EH (cell line): ENCODE data around the gene CCNJL.
"Not testable (repeated sequence)": the region's sequence is repeated elsewhere in the genome, so short reads cannot be mapped to it uniquely, and the experiment has no call there.

Source experiments
- DNase-seq: peaks from one replicate; pipeline ENCODE4 v3.0.0-alpha.2; 2015; ENCODE audit warnings: low read depth

Gene CCNJL

DNA sequence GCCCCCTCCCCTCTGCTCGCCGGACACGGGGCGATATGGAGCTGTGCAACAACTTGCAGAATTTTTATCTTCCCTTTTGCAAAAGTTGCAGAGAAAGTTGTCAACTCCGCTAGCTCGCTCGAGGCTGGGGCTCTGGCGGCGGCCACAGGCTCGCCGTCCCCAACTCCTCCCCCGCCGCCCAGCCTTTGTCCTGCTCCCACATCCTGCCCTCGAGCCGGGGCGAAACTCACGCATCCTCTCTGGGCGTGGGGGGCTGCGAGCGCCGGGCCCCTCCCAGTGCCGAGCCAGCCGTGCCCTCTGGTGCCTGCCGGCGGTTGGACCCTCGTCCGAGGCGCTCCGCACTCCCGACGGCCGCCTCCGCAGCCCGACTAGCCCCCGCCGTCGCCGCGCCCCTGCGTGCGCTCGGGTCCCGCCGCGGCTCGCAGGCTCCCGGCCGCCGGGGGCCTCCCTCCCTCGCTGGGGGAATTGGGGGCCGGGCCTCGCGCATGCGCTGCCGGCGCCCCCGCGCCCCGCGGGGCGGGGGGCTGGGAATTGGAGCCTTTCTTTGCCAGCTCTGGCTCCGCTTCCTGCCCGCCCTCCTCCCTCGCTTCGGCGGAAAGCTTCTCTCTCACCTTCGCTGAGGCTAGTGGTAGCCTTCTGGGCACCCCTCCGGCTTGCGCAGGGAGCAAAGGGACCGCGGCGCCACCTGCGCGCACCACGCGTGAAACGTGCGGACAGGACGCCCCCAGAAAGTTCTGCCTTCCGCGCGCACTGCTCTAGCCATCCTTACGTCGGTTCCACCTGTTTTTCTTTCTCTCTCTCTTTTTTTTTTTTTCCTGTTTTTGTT lies at the start of gene CCNJL:
Gene CCNJL (minus strand): TSS at position 431 of the 826 bp plus-strand sequence. CDS start 641 bp downstream, outside the sequence.
- DNase-seq, result peak; percentile 56

DNA sequence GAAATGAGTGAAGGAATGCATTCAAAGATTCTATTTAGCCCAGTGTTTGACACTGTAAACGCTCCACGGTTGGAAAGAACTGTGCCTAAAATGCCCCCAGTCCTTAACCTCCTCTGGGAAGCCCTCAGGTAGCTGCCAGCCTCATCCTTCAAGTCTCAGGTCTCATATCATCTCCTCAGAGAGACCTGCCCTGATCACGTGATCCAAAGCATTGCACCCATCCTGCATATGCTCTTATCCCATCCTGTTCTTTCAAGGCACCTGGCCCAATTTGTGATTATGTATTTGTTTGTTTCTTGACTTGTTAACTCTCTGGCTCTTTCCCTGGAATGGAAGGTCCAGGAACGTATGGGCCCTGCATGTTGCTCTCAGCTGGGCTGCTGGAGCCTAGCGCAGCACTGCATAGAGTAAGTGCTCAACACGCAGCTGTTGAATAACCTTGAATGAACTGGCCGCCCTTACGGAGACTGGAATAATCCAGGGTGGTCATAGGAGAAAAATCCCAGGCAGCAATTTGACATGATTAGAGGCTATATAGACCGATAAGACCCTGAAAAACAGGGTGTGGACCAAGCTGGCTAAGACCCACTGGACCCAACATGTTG lies 49.4 kb upstream of the CCNJL start:
- DNase-seq, result no peak

GRCh38 chr5:160360310-160360709 lies 47.9 kb upstream of the CCNJL start:
- DNase-seq, result no peak

DNA sequence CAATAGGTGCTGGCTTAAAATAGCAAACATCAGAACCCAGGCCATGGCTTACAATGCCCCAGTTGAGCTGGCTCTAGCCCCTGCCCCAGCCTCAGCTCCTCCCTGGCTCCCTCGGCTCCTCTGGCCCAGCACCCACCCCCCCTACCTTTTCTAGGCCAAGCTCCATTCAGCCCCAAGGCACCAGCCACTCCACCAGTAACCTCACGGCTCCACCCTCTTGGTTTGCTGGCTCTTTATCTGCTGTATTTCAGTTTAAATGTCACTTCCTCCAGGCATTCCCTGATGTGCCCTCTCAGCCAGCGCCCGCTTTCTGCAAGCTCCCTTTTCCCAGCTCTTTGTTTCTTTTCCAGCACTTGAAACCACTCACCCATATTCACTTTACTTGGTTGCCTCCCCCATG lies 47.5 kb upstream of the CCNJL start:
- DNase-seq, result no peak

GRCh38 chr5:160359242-160359641 lies 46.9 kb upstream of the CCNJL start:
- no peak for DNase-seq

DNA sequence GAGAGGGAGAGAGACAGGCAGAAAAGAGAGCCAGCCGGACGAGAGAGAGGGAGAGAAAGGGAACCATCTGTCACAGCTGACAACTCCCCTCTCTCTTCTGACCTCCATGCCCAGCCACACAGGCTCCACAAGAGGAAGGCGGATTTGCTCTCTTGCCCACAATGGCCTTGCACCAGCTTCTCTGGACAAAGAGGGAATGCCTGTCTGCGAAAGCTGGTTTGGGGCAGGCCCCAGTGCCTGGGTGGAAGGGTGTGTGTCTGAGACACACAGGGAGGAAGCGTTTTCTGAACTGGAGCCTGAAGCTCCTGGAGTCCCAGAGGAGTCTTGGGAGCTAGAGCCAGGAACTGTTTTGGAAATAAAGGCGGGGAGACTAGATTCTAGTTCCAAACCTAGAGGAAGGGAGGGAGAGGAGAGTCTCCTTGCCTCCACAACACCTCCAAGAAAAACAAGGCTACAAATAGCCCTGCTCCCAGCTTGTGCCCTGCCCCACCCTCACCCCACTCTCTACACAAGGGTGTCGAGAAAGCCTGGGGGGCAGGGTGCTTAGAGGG lies 45.6 kb upstream of the CCNJL start:
- DNase-seq, result no peak

DNA sequence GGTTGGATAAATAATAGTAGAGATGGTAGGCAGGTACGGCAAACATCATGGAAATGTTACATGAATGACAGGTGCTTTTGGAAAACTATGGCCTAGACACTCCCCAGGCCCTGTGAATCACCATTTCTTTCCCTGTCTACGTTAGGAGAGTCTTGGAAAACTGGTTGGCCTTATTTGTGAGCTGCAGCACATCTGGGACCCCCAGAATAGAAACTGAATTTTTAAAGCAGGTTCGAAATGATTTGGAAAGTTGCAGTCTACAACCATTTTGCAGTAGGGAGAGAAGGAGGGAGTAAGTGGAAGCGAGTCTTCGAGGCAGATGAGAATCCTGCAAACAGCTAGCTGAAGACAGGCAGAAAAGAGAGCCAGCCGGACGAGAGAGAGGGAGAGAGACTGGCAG lies 45.0 kb upstream of the CCNJL start:
- no peak for DNase-seq

- no peak for DNase-seq
These were observed 44.4 kb upstream of the CCNJL start for GRCh38 chr5:160356550-160357347.

GRCh38 chr5:160354666-160355065 lies 42.3 kb upstream of the CCNJL start:
- no peak for DNase-seq

DNA sequence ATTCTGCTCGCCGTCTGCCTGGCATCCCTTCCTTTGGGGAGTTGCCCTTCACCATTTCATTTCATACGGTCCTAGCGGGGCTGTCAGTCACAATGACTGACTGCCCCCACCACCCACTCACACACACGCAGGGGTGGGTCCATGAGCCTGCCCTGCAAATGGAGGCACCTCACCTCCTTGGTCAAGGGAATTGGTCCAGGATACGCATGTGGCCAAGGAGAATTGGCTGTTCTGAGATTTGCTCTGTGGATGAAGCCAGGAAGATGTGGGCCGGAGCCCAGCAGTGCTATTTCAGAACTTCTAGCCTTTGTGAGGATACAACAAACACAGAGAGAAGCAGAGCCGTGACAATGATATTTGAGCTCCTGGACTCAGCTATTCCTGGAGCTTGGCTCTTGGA lies 41.0 kb upstream of the CCNJL start:
- DNase-seq, result no peak

DNA sequence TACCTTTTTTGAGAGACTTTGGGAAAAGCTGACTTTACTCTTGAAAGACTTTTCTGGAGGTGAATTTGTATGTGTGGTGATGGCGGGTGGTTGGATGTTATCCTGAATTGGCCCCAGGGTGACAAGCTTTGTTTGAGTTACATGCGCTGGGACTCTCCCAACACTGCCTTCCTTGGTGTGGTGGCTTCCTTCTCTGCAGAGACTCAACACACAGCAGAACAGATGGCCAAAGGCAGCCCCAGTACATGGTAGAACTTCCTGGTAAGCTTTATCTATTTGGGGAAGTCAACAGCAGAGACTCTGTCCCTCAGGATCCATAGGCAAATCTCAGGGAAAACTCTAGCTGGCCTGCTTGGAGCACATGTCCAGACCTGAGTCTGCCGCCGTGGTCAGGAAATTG lies 39.9 kb upstream of the CCNJL start:
- DNase-seq, result no peak

DNA sequence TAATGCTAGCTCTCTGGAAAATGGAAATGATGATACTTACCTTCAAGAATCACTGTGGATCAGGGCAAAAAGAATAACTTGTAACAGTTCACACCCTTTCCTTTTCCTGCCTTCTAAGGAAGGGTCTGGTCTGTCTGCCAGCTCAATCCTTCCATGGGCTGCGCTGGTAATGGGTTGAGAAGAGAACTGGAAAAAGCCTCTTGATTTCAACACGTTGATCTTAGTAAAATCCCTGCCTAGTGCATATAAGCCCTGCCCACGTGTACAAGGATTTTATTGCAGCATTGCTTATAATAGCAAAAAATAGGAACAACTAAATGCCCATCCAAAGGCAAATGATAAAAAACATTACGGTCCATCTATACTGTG lies 37.6 kb upstream of the CCNJL start:
- DNase-seq, result no peak

- DNase-seq, result no peak
These were observed 37.0 kb upstream of the CCNJL start for GRCh38 chr5:160349249-160349934.

DNA sequence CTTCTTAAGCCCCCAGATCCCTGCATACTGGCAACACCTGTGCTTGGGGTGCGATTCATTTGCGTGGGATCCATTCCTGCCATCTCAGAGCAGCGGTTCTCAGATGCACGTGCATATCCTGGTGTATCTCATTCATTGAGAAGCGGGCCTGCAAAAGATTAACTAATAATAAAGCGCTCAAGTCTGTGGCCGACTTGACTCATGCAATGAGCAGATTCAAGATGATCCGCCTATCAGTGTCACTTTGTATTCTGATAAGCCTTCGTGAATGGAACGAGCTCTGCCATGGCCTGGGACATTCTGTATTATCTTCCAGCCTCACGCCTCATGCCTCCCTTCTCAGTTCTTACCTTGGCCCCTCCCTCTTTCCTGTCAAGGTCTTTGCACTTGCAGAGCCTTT lies 35.7 kb upstream of the CCNJL start:
- no peak for DNase-seq

DNA sequence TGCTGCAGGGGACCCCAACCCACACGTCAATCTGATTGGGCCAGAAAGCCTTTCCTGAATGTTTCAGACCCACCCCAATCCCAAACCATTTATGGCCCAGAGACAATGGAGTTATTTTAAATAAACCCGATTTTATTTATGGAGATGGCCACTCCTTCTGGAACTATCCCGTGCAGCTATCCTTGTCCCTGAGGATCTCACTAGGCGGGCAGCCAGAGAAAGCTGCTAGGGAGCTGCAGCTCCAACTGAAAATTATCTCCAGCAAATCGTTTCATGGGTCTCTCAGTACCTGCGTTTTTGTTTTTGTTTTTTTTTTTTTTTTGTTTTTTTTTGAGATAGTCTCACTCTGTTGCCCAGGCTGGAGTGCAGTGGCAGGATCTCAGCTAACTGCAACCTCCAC lies 35.1 kb upstream of the CCNJL start:
- DNase-seq, result no peak

DNA sequence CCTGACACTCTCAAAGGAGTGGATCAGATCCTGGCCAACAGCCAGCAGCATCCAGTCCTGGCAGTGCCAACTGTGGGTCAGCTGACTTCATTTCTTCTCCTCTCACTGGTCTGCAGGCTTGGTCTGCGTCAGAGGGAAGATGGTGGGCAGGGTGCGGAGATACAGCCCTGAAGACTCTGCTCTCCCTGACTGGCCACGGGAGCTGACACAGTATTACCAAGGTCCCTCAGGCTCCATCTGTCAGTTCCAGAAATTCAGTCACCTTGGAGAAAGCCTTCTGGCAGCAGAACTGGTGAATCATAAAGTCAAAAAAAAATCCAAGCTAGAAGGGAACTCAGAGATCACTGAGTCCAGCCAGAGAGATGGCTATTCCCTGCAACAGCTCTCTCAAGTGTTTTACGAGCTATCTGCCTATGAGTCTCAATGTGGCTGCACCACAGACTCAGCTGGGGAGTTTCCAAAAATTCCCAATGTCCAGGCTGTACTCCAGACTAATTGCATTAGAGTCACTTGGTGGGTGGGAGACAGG lies 30.1 kb upstream of the CCNJL start:
- DNase-seq, result peak; percentile 88

GRCh38 chr5:160341309-160341870 lies 29.0 kb upstream of the CCNJL start:
- no peak for DNase-seq

GRCh38 chr5:160340513-160340912 lies 28.1 kb upstream of the CCNJL start:
- not testable (repeated sequence) for DNase-seq

DNA sequence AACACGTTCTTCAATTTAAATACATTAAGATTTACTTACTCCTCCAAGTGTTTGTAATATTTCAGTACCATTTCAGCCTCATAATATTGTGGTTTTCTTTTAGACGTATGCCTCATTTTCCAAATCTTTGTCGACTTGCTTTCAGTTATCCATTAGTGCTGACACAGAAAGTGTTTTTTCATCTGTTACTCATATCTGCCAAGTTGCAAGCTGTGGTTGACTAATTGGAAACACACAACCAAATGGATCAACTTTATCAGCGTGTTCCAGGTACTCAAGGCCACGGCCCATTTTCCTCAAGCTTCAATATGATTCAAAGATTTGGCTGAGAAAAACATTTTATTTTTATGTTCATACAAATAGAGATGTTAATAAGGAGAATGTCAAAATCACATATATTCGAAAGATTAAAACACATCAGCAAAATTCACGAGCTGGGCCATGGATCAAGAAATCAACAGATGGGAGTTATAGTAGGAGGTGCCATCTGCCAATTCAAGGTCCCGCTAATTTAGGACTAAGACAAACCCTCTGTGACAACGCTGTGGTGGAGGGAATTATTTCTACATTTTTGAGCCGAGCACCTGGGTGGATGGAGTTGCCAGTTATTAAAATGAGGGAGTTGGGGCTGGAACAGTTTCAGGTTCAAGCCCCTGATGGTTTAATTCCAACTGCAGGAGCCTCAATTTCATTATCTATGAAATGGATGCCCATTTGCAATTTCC lies 27.2 kb upstream of the CCNJL start:
- DNase-seq, result no peak

GRCh38 chr5:160334716-160335115 lies 22.4 kb upstream of the CCNJL start:
- not testable (repeated sequence) for DNase-seq

- peak; percentile 32 for DNase-seq
These were observed 21.4 kb upstream of the CCNJL start for GRCh38 chr5:160333721-160334120.
